A673 (cell line): ENCODE data around the gene SEC16A.

Experiments used
- EZH2 ChIP-seq: fragments of 200-600 bp; sonication (generic); IDR thresholded peaks from 2 replicates; pipeline ENCODE4 v1.6.1; 2017; ENCODE audit warnings: borderline replicate concordance, low read depth, mild to moderate bottlenecking, mixed read lengths, antibody characterized with exemption, low read length; ENCODE audit not compliant: poor library complexity, severe bottlenecking
- TF ChIP-seq, protein P1 (sequence below): fragments of 300-800, 200-600 bp; sonication (generic); conservative IDR thresholded peaks from 2 replicates; pipeline ENCODE4 v1.5.1; 2017; ENCODE audit warnings: low read depth, mild to moderate bottlenecking, antibody characterized with exemption, low read length, moderate library complexity, mixed read lengths

DNA sequence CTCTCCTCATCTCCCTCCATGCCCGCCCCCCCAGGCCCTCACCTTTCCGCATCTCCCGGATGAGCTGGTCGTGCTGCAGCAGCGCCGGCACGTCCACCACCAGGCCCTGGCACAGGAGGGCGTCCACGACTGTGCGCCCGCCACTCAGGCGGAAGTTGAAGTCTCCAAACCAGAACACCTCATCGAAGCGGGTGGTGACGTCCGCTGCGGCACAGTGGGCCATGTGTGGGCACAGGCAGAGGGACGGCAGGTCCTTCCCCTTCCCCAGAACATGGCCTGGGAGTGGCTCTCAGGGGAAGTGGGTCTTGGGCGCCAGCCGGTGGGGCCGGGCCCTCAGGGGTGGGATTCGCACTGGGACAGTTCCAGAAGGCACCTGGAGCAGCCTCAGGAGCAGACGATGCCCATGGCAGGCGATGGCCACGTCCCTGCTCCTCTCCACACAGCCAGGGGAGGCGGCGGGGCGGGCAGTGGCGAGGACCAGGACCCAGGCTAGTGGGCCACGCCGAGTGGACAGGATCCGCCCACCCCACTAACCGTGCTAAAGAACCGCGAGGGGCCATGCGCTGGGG is 51.0 kb downstream of the SEC16A start:
- TF ChIP-seq EZH2, result no peak
- TF ChIP-seq, protein P1, sequence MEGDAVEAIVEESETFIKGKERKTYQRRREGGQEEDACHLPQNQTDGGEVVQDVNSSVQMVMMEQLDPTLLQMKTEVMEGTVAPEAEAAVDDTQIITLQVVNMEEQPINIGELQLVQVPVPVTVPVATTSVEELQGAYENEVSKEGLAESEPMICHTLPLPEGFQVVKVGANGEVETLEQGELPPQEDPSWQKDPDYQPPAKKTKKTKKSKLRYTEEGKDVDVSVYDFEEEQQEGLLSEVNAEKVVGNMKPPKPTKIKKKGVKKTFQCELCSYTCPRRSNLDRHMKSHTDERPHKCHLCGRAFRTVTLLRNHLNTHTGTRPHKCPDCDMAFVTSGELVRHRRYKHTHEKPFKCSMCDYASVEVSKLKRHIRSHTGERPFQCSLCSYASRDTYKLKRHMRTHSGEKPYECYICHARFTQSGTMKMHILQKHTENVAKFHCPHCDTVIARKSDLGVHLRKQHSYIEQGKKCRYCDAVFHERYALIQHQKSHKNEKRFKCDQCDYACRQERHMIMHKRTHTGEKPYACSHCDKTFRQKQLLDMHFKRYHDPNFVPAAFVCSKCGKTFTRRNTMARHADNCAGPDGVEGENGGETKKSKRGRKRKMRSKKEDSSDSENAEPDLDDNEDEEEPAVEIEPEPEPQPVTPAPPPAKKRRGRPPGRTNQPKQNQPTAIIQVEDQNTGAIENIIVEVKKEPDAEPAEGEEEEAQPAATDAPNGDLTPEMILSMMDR, result no peak
